Activated CD4-positive, alpha-beta T cell treated with anti-CD3 and anti-CD28 coated beads for 1 hour (primary cell): Measurements from ENCODE around the gene PSMC2.
"Not testable (repeated sequence)": the region's sequence is repeated elsewhere in the genome, so short reads cannot be mapped to it uniquely, and the experiment has no call there.

Experiments
- DNase-seq: peaks from one replicate; pipeline ENCODE4 v3.0.0-alpha.2; 2020

Gene PSMC2

GRCh38 chr7:103379270-103379975, 32.0 kb downstream of the PSMC2 start:
- no peak for DNase-seq

DNA sequence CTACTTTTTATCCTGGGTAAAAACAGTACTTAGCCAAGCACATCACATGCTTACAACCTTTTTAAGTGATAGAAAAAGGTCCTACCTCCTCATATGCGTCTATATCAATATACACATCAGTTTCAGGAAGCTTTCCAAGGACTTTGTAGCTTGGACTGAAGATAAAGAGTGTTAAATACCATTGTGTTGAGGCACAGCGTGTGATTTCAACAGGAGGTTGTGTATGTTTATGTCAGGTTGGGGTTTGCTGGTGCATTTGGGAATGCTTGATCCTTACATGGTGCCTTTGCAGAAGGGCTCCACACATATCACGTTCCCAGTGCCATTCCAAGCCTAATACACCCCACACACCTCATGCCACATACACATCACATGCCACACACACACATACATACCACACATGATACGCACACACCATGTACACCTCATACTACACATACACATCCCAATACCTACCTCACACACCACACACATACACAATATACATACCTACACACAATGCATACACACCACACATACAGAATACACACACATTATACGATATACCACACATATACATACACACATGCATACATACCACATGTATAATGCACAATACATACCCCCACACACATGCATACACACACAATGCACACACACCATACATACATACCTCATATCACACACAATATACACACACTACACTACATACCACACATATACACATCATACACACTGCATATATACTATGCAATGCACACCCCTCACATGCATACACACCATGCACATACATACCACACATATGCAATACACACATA, 33.1 kb downstream of the PSMC2 start:
- DNase-seq = no peak

GRCh38 chr7:103381280-103382031, 34.0 kb downstream of the PSMC2 start:
- no peak for DNase-seq

- DNase-seq = no peak
Measured at GRCh38 chr7:103382032-103382402, 34.6 kb downstream of the PSMC2 start.

GRCh38 chr7:103387242-103387641, 39.8 kb downstream of the PSMC2 start:
- DNase-seq = no peak

DNA sequence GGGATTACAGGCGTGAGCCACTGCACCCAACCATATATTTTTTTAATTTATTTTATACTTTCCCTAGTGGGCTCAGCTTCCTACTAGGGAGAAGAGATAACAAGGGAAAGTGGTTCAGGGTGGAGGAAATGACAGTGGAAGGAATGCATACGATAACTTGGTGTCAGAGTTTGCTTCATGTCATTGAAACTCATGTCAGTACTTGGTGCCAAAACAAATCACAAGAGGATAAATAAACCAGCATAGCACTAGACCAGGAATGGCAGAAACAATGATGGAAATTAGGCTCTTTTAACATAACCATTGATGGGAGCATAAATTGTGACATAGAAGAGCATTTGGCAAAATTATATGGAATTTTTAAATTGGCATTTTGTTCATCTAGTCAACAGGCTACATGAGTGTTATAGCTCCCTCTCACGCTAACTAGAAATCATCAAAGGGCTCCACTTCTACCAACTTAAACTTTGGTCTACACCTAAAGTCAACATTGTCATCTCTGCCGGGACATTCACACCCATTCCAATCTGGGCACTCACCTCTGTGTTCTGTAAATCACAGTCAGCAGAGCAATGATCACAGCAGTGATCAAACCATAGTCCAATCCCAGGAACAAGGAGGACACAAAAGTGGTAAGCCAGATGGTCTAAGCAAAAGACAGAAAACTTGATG, 41.2 kb downstream of the PSMC2 start:
- DNase-seq = no peak

DNA sequence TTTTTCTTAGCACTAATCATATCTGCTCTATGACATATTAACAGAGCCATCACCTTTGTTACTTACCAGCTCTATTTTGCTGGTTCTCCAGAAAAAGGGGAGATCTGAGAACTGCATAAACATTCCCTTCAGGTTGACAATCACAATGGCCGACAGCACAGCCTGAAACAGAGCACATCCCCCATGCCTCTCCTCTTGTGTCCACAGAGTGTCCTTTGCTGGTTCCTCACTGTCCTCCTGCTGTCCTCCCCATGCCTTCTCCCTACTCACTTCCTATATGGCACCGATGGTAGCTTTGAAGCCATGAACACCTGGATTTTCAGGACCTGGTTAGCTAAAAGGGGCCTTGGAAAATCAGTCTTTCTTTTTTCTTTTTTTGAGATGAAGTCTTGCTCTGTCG, 41.8 kb downstream of the PSMC2 start:
- DNase-seq = no peak

DNA sequence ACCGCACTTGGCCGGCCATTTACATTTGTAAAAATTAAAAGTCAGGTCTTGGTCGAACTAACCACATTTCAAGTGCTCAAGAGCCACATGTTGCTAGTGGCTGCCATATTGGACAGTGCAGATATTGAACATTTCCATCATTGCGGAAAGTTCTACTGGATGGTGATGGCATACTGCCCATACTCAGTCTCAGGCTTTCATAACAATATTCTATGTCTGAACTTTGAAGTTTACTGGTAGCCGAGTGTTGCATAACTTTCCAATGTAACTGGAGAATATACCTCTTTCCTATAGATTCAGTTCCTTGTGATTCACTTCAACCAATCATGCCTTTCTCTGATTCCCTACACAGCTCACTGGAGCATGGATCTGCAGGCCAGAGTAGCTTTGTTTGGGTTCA, 43.7 kb downstream of the PSMC2 start:
- no peak for DNase-seq

GRCh38 chr7:103391976-103392375, 44.5 kb downstream of the PSMC2 start:
- DNase-seq = no peak

DNA sequence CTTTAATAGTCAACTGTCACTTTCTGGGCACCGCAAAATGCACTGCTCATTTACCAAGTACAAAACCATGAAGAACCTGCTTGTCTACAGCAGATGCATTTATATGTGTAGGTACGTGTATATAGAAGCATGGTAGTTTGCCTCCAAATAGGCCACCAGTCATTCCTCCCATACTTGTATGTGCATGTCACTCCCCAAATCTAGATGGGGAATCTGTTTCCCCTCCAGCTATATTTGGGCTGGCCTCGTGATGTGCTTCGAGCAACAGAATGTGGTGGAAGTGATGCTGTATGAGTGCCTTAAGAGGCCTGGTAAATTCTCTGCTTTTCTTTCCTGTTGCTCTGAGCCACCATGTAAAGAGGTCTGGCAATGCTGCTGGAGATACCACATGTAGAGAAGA, 47.1 kb downstream of the PSMC2 start:
- DNase-seq = no peak

DNA sequence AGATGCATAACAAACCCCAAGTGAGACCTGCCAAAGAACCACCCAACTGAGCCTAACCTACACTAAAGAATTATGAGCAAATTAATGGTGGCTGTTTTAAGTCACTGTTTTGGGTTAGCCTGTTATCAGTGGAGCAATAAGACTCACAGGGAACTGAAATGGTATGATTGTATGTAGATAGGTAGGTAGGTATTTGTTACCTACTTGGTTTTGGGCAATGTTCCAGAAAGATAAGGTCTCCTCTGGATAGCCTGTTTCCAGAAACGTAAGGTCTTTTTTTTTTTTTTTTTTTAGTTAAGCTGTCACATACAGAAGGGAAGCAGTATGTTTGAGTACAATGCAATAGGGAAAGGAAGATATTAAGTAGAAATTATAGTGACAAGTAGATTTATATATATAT, 47.6 kb downstream of the PSMC2 start:
- no peak for DNase-seq

GRCh38 chr7:103396471-103396870, 49.0 kb downstream of the PSMC2 start:
- DNase-seq = no peak

GRCh38 chr7:103398483-103399127, 51.2 kb downstream of the PSMC2 start:
- no peak for DNase-seq

- not testable (repeated sequence) for DNase-seq
Measured at GRCh38 chr7:103399687-103400086, 52.2 kb downstream of the PSMC2 start.

- not testable (repeated sequence) for DNase-seq
Measured at GRCh38 chr7:103405789-103406613, 58.6 kb downstream of the PSMC2 start.

DNA sequence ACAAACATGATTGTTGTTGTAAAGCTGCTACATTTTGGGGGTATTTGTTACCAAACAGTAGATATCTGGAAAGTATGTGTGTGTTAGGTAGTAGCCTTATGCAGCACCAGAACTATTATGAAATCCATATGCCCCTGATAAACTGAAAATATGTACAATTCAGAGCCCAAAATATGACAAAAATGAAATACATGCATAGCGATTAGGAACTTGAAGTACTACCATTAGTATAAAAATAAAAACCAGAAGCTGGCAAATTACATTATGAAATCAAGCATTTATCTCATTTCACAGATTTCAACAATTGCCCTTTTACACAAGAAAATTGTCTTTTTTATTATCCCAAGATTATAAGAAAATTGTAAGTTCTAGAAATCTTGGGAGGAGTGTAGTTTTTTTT, 64.7 kb downstream of the PSMC2 start:
- no peak for DNase-seq

GRCh38 chr7:103413407-103413806, 66.0 kb downstream of the PSMC2 start:
- DNase-seq = no peak

DNA sequence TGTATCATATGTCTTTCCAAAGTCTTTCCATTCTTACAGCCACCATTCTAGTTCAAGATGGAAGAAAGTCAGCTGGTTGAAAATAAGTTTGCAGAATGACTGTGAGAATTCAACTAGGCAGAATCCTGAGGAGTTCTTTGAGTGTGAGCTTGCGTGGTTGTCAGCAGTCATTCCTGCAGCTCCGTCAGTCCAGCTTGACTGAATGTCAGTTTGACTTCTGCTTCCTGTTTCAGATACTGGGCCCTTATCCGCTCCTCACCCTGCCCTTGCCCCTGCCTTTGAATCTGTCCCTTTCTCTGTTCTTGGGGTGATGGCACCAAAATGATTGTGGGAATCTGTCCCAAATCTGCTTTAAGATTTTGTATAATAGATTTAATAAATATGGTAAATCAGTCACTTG, 70.8 kb downstream of the PSMC2 start:
- DNase-seq = no peak
